Embryonic facial prominence (tissue), 1 donor: ENCODE results near the gene PSMB5.

ENCODE experiments used
- DNase-seq: peaks from one replicate; pipeline ENCODE4 v3.0.0-alpha.2; 2016; ENCODE audit errors: extremely low spot score

PSMB5 gene

GRCh38 chr14:23058654-23059504 is 24.2 kb upstream of the PSMB5 start:
- DNase-seq, result no peak

- DNase-seq, result peak; percentile 70
These were observed 23.3 kb upstream of the PSMB5 start for GRCh38 chr14:23057757-23058653.

- peak; percentile 70 for DNase-seq
These were observed 22.5 kb upstream of the PSMB5 start, which contains the start of gene CDH24 for GRCh38 chr14:23056956-23057756. Gene CDH24, minus strand, starts transcription at chr14:23057520. Its CDS starts 1,787 bp downstream, at chr14:23055733.

- no peak for DNase-seq
These were observed 21.6 kb upstream of the PSMB5 start for GRCh38 chr14:23056145-23056955.

- no peak for DNase-seq
These were observed 21.0 kb upstream of the PSMB5 start for GRCh38 chr14:23055621-23056144.

GRCh38 chr14:23055147-23055550 is 20.4 kb upstream of the PSMB5 start:
- no peak for DNase-seq

GRCh38 chr14:23054000-23054811 is 19.5 kb upstream of the PSMB5 start:
- DNase-seq, result no peak

- DNase-seq, result no peak
These were observed 18.7 kb upstream of the PSMB5 start for GRCh38 chr14:23053426-23053825.

- no peak for DNase-seq
These were observed 18.0 kb upstream of the PSMB5 start for GRCh38 chr14:23052671-23053070.

- DNase-seq, result no peak
These were observed 17.5 kb upstream of the PSMB5 start for GRCh38 chr14:23052182-23052623.

GRCh38 chr14:23051141-23052057 is 16.7 kb upstream of the PSMB5 start:
- DNase-seq, result no peak

GRCh38 chr14:23049011-23049410 is 14.3 kb upstream of the PSMB5 start:
- DNase-seq, result no peak

- DNase-seq, result no peak
These were observed 13.3 kb upstream of the PSMB5 start for GRCh38 chr14:23047751-23048693.

- DNase-seq, result no peak
These were observed 12.4 kb upstream of the PSMB5 start for GRCh38 chr14:23047034-23047634.

- DNase-seq, result no peak
These were observed 11.0 kb upstream of the PSMB5 start for GRCh38 chr14:23045419-23046357.

- no peak for DNase-seq
These were observed 10.1 kb upstream of the PSMB5 start for GRCh38 chr14:23044840-23045239.
